ENCODE data around the gene RNF224. TPM values are rescaled to one million over a fixed set of nuclear protein-coding genes. Genes with fewer than 3 reads are reported as not detected.
A peak's percentile ranks its signal among the peaks of the same experiment; 100 is the strongest.
"Not testable (repeated sequence)": the region's sequence is repeated elsewhere in the genome, so short reads cannot be mapped to it uniquely, and the experiment has no call there.

RNF224 gene
- total RNA-seq, 1 donor from 2014 or later, result not detected

- intact Hi-C loops (cut with DNase I), result no loop called here
Observed at GRCh38 chr9:137232510-137232909, 5.2 kb downstream of the RNF224 start.

GRCh38 chr9:137233143-137233980, 6.1 kb downstream of the RNF224 start:
- DNase-seq (ENCODE audit: missing footprints) (no peak), ATAC-seq (no peak)
- intact Hi-C loops (cut with DNase I), result no loop called here

More at GRCh38 chr9:137232510-137232909, 5.2 kb downstream of the RNF224 start:
- DNase-seq (ENCODE audit: missing footprints) (no peak), ATAC-seq (no peak)

- no peak for ATAC-seq
- intact Hi-C loops (cut with DNase I), result no loop called here
- no peak for DNase-seq (ENCODE audit: missing footprints)
Observed at GRCh38 chr9:137234055-137234697, 6.9 kb downstream of the RNF224 start.

DNA sequence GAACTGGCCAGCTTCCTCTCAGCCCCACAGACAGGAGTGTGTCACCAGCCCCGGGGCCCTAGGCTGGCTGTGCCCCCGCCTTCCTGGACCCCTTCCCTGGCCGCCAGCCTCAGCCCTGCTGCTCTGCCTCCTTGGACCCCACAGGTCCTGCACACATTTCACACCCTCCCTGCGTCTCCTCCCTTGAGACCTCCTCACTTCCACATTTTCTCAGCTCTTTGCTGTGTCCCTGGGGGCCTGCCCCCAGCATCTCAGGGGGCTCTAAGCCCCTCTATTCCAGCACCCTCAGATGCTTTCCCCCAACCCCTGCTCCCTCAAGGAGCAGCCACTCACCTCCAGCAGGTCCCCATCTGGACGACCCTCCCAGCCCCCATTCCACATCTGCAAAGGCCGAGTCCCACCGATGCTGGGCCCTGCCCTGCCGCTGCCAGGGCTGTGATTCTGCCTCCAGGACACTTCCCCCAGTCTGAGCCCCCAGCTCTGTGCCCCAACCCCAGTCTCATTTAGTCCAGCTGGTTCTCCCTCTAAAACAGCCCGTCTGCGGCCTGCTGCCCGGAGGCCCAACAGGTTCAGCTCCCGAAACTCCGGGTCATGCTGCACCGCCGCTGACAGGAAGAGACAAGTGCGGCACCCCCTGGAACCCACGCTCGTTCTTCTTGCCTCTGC, 7.6 kb downstream of the RNF224 start:
- ATAC-seq (no peak), DNase-seq (ENCODE audit: missing footprints) (no peak)
- intact Hi-C loops (cut with DNase I), result loop anchor here (5.0 kb wide), 1 partner anchor 48 kb away; the partner anchor contains the start of genes ANAPC2 and SSNA1

GRCh38 chr9:137235424-137236237, 8.3 kb downstream of the RNF224 start:
- intact Hi-C loops (cut with DNase I), result loop anchor here (5.0 kb wide), 1 partner anchor 48 kb away; the partner anchor contains the start of genes ANAPC2 and SSNA1
- no peak for DNase-seq (ENCODE audit: missing footprints)
- ATAC-seq, result no peak

DNA sequence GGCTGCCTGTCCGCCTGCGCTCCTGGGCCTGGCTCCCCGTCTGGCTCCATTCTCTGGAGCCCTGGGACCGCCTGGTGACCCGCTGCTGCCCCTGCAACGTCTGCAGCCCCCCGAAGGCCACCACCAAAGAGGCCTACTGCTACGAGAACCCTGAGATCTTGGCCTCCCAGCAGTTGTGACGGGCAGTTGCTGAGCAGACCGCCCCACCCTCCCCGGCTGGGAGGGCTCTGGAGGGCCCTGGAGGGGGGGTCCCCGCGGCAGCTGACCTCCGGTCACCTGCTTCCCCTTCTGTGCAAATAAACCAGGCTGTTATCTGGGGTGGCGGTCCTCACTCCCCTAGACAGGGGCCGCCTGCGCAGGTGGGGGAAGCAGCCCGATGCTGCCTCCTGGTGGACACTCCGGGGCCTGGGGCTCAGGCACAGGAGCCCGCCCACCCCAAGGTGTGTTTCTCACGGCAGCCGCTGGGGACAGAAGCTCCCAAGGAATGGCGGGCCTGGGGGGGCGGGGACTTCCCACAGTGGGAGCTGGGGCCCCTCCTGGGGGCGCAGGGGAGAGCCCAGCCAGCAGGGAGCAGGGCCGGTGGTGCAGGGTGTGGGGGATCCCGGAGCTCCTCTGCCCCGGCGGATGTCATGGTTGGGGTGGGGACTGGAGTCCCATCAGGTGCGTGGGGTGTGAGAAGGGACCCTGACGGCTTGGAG, 9.1 kb downstream of the RNF224 start:
- DNase-seq (ENCODE audit: missing footprints), result peak; percentile 92
- intact Hi-C loops (cut with DNase I), result loop anchor here (5.0 kb wide), 1 partner anchor 49 kb away; the partner anchor contains the start of genes ANAPC2 and SSNA1
- ATAC-seq, result peak; percentile 29

GRCh38 chr9:137236936-137237421, 9.7 kb downstream of the RNF224 start:
- DNase-seq (ENCODE audit: missing footprints) (no peak), ATAC-seq (no peak)
- intact Hi-C loops (cut with DNase I), result loop anchor here (5.0 kb wide), 1 partner anchor 50 kb away; the partner anchor contains the start of genes ANAPC2 and SSNA1

- ATAC-seq (no peak), DNase-seq (ENCODE audit: missing footprints) (no peak)
- intact Hi-C loops (cut with DNase I), result loop anchor here (5.0 kb wide), 1 partner anchor 51 kb away; the partner anchor contains the start of genes ANAPC2 and SSNA1
Observed at GRCh38 chr9:137237759-137238726, 10.7 kb downstream of the RNF224 start.

- DNase-seq (ENCODE audit: missing footprints); ATAC-seq: not testable (repeated sequence)
- intact Hi-C loops (cut with DNase I), result loop anchor here (2.0 to 5.0 kb wide), 3 partner anchors 37 to 61 kb away; partner anchors contain the start of genes ANAPC2, SSNA1 and TOR4A
Observed at GRCh38 chr9:137239541-137240200, 12.4 kb downstream of the RNF224 start.

DNA sequence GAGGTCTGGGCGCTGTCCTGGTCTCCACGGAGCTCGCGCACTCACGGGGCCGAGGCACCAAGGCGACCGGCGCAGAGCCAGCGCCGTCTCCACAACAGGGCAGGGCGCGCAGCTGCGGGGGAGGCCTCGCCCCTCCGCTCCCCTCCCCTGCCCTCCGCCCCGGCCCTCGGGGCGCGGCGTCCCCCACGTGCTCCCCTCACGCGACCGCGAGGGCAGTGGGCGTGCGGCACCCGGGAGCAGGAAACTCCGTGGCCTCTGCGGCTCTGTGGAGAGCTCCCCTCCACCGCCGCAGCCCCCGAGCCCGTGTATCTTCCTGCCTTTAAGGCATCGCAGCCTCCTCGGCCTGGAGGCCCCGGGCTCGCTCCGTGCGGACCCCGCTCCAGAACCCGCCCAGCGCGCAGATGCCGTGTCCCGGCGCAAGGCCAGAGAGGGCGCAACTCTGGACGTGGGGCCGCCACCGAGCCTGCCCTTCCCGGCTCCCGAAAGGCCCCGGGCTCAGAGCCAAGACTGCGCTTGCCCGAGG, 13.1 kb downstream of the RNF224 start:
- intact Hi-C loops (cut with DNase I), result loop anchor here (2.0 kb wide), 2 partner anchors 36 to 60 kb away; partner anchors contain the start of gene TOR4A

DNA sequence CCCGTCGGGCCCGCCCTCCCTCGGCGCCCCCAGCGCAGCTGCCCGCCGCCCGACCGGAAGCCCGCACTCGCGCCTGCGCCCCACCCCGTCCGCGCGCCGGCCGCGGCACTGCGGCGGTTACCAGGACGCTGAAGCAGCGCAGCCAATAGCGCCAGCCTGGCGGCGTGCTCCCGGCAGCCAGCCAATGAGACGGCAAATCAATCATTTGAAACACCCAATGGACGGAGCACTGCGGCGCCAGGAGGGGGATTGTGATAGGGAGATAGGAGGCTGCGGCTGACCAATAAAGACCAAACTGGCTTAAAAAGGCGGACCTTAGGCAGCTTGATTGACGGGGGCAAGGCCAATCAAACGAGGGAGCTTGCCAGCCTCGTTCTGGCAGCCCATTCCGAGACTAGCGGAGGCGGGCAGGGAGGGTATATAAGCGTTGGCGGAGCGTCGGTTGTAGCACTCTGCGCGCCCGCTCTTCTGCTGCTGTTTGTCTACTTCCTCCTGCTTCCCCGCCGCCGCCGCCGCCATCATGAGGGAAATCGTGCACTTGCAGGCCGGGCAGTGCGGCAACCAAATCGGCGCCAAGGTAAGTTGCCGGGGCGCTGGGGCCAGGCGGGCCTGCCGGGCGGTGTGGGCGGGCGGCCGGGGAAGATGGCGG, 13.7 kb downstream of the RNF224 start, which contains the start of gene TUBB4B:
Gene TUBB4B (plus strand): TSS at position 447 of the 649 bp plus-strand sequence. CDS start 74 bp downstream, at position 521.
- ATAC-seq, result peak; percentile 91
- peak; percentile 99 for DNase-seq (ENCODE audit: missing footprints)
- intact Hi-C loops (cut with DNase I), result loop anchor here (2.0 kb wide), 2 partner anchors 36 to 60 kb away; partner anchors contain the start of gene TOR4A

More for the DNA sequence above, 13.1 kb downstream of the RNF224 start:
- DNase-seq (ENCODE audit: missing footprints) (peak; percentile 91), ATAC-seq (peak; percentile 70)

DNA sequence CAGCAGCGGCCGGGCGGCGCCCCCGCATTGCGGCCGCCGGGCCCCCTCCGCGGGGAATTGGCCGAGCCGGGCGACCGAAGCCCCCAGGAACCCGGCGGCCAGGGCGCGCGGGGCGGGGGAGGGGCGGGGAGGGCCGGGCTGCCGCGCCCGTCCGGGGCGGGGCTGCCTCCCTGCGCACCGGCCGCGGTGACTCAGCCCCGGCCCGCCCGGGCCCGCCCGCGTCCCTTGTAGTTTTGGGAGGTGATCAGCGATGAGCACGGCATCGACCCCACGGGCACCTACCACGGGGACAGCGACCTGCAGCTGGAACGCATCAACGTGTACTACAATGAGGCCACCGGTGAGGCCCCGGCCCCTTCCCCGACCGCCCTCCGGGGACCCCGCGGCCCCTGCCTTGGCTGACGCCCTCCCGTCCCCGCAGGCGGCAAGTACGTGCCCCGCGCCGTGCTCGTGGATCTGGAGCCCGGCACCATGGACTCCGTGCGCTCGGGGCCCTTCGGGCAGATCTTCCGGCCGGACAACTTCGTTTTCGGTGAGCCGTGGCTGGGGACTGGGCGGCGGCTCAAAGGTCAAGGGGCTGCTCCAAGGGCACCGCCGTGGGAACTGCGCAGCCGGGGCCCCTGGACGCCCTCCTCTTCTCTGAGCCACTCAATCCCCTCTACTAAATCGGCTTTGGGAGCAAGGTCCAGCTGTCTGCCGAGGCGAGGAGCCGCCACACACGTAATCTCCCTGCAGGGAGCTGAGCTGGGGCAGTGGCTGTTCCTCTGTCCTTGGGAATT, 14.4 kb downstream of the RNF224 start:
- DNase-seq (ENCODE audit: missing footprints), result peak; percentile 87
- intact Hi-C loops (cut with DNase I), result loop anchor here (2.0 kb wide), 2 partner anchors 35 to 59 kb away; partner anchors contain the start of gene TOR4A
- no peak for ATAC-seq

GRCh38 chr9:137242269-137243203, 15.2 kb downstream of the RNF224 start:
- intact Hi-C loops (cut with DNase I), result no loop called here
- ATAC-seq, result no peak
- no peak for DNase-seq (ENCODE audit: missing footprints)
